WTC11 (cell line): Measurements from ENCODE around the gene CTDNEP1. TPM values are rescaled to one million over a fixed set of nuclear protein-coding genes. Genes with fewer than 3 reads are reported as not detected.

ENCODE experiments used
- ATAC-seq: fragments of 200-7000 bp; cut with Tn5 transposase; 2 replicates; pipeline ENCODE4 v1.10.0; 2021; ENCODE audit warnings: mild to moderate bottlenecking, moderate library complexity
- CTCF ChIA-PET: fragments of 300-600 bp; sonication (Branson Sonifier 250); formaldehyde crosslinking; loops from one replicate; lab custom pipeline; 2021; ENCODE audit warnings: antibody characterized with exemption; lab: Charles Lee
- POLR2A ChIA-PET: fragments of 350-600 bp; sonication (Branson Sonifier 250); formaldehyde crosslinking; loops from one replicate; lab custom pipeline; 2021; ENCODE audit warnings: antibody characterized with exemption; lab: Charles Lee
- DNase-seq: peaks from one replicate; pipeline ENCODE4 v3.0.0; 2021; ENCODE audit warnings: low spot score
- H3K27ac Mint-ChIP-seq: 2 replicates; pipeline ENCODE4 v1.8.0; 2021; ENCODE audit warnings: mixed read lengths
- H3K27me3 Mint-ChIP-seq: 2 replicates; pipeline ENCODE4 v1.8.0; 2021; ENCODE audit warnings: low read depth, mild to moderate bottlenecking, moderate library complexity, mixed read lengths
- H3K36me3 Mint-ChIP-seq: 2 replicates; pipeline ENCODE4 v1.8.0; 2021; ENCODE audit warnings: mixed read lengths
- H3K4me1 Mint-ChIP-seq: 2 replicates; pipeline ENCODE4 v1.8.0; 2022; ENCODE audit warnings: mixed read lengths
- H3K4me3 Mint-ChIP-seq: 2 replicates; pipeline ENCODE4 v1.8.0; 2021; ENCODE audit warnings: mild to moderate bottlenecking, moderate library complexity, mixed read lengths
- H3K9me3 Mint-ChIP-seq: 2 replicates; pipeline ENCODE4 v1.8.0; 2021; ENCODE audit warnings: mixed read lengths
- CREM ChIP-seq: sonication (generic); formaldehyde crosslinking; IDR thresholded peaks from 2 replicates; pipeline ENCODE4 v1.8.1; 2022; ENCODE audit warnings: mild to moderate bottlenecking, missing genetic modification reagents, moderate library complexity
- FOXP1 ChIP-seq: sonication (generic); formaldehyde crosslinking; IDR thresholded peaks from 2 replicates; pipeline ENCODE4 v1.8.0; 2022; ENCODE audit warnings: missing genetic modification reagents, mild to moderate bottlenecking, moderate library complexity, borderline replicate concordance
- GABPB1 ChIP-seq: sonication (generic); formaldehyde crosslinking; IDR thresholded peaks from 2 replicates; pipeline ENCODE4 v1.8.1; 2023; ENCODE audit warnings: mild to moderate bottlenecking, missing genetic modification reagents
- HMGXB4 ChIP-seq: sonication (generic); formaldehyde crosslinking; IDR thresholded peaks from 2 replicates; pipeline ENCODE4 v1.8.1; 2023; ENCODE audit warnings: mild to moderate bottlenecking, moderate library complexity, missing genetic modification reagents
- NFATC4 ChIP-seq: fragments of 250-450 bp; sonication (Bioruptor Pico); IDR thresholded peaks from 2 replicates; pipeline ENCODE4 v1.9.0; 2021; ENCODE audit warnings: mild to moderate bottlenecking
- OVOL2 ChIP-seq: fragments of 250-450 bp; sonication (Bioruptor Pico); IDR thresholded peaks from 2 replicates; pipeline ENCODE4 v1.9.0; 2021; ENCODE audit warnings: mild to moderate bottlenecking, borderline replicate concordance
- STAT6 ChIP-seq: sonication (generic); formaldehyde crosslinking; conservative IDR thresholded peaks from 2 replicates; pipeline ENCODE4 v1.8.1; 2023; ENCODE audit warnings: mild to moderate bottlenecking, low read depth, missing genetic modification reagents, moderate library complexity
- total RNA-seq: library from RNA; stranded (reverse); gene quantifications from 3 replicates; pipeline ENCODE4 v1.2.3, GENCODE V29; 2021
- TF ChIP-seq, protein P1 (sequence below): sonication (generic); formaldehyde crosslinking; IDR thresholded peaks from 2 replicates; pipeline ENCODE4 v1.8.0; 2022; ENCODE audit warnings: mild to moderate bottlenecking, missing genetic modification reagents
- TF ChIP-seq, protein P2 (sequence below): fragments of 250-450 bp; sonication (Bioruptor Pico); IDR thresholded peaks from 2 replicates; pipeline ENCODE4 v1.9.0; 2021; ENCODE audit warnings: mild to moderate bottlenecking
- TF ChIP-seq, protein P3 (sequence below): fragments of 250-450 bp; sonication (Bioruptor Pico); IDR thresholded peaks from 2 replicates; pipeline ENCODE4 v1.8.0; 2021; ENCODE audit warnings: mild to moderate bottlenecking

The CTDNEP1 gene
- total RNA-seq, 1 experiment from 2014 or later = 127 TPM

- TF ChIP-seq OVOL2 (CRISPR knock-in tag) (no peak), HMGXB4 (CRISPR knock-in tag) (no peak), STAT6 (no peak), FOXP1 (CRISPR knock-in tag) (no peak)
- TF ChIP-seq, protein P1, sequence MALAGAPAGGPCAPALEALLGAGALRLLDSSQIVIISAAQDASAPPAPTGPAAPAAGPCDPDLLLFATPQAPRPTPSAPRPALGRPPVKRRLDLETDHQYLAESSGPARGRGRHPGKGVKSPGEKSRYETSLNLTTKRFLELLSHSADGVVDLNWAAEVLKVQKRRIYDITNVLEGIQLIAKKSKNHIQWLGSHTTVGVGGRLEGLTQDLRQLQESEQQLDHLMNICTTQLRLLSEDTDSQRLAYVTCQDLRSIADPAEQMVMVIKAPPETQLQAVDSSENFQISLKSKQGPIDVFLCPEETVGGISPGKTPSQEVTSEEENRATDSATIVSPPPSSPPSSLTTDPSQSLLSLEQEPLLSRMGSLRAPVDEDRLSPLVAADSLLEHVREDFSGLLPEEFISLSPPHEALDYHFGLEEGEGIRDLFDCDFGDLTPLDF (CRISPR knock-in tag) = 0 out of 2 replicates have a peak, but pooled peaks have one; percentile 13
- TF ChIP-seq, protein P2, sequence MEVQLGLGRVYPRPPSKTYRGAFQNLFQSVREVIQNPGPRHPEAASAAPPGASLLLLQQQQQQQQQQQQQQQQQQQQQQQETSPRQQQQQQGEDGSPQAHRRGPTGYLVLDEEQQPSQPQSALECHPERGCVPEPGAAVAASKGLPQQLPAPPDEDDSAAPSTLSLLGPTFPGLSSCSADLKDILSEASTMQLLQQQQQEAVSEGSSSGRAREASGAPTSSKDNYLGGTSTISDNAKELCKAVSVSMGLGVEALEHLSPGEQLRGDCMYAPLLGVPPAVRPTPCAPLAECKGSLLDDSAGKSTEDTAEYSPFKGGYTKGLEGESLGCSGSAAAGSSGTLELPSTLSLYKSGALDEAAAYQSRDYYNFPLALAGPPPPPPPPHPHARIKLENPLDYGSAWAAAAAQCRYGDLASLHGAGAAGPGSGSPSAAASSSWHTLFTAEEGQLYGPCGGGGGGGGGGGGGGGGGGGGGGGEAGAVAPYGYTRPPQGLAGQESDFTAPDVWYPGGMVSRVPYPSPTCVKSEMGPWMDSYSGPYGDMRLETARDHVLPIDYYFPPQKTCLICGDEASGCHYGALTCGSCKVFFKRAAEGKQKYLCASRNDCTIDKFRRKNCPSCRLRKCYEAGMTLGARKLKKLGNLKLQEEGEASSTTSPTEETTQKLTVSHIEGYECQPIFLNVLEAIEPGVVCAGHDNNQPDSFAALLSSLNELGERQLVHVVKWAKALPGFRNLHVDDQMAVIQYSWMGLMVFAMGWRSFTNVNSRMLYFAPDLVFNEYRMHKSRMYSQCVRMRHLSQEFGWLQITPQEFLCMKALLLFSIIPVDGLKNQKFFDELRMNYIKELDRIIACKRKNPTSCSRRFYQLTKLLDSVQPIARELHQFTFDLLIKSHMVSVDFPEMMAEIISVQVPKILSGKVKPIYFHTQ = no peak
- TF ChIP-seq, all 79 proteins: peak for 14
These were observed 9.3 kb upstream of the CTDNEP1 start (continued) for GRCh38 chr17:7260651-7261378.

GRCh38 chr17:7260151-7260550 lies 8.6 kb upstream of the CTDNEP1 start:
- H3K36me3 Mint-ChIP-seq = peaks cover 19% of the 10 kb centered on the region
- peak overlapping the region; percentile 91 for H3K27ac Mint-ChIP-seq
- ChIA-PET CTCF (interaction anchor here (1.2 kb wide), 2 partner anchors 20 to 36 kb away, joined by 4 read pairs; no protein-coding TSS in a partner anchor), POLR2A (interaction anchor here (0.7 to 1.2 kb wide), 3 partner anchors 20 to 40 kb away, joined by 3 to 9 read pairs (median 3); partner anchors contain the start of genes ACADVL and DLG4)
- H3K4me1 Mint-ChIP-seq = peaks cover 17% of the 10 kb centered on the region
- no peak for ATAC-seq
- H3K4me3 Mint-ChIP-seq = peak overlapping the region; percentile 78
- H3K9me3 Mint-ChIP-seq = no peaks in the 10 kb centered on the region
- TF ChIP-seq, protein P3, sequence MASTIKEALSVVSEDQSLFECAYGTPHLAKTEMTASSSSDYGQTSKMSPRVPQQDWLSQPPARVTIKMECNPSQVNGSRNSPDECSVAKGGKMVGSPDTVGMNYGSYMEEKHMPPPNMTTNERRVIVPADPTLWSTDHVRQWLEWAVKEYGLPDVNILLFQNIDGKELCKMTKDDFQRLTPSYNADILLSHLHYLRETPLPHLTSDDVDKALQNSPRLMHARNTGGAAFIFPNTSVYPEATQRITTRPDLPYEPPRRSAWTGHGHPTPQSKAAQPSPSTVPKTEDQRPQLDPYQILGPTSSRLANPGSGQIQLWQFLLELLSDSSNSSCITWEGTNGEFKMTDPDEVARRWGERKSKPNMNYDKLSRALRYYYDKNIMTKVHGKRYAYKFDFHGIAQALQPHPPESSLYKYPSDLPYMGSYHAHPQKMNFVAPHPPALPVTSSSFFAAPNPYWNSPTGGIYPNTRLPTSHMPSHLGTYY (CRISPR knock-in tag) = no peak
- TF ChIP-seq NFATC4 = peak; percentile 33; the same call in 1 of the 2 replicates
- TF ChIP-seq, all 79 proteins: peak for 1
- no peaks in the 10 kb centered on the region for H3K27me3 Mint-ChIP-seq
- DNase-seq = no peak

DNA sequence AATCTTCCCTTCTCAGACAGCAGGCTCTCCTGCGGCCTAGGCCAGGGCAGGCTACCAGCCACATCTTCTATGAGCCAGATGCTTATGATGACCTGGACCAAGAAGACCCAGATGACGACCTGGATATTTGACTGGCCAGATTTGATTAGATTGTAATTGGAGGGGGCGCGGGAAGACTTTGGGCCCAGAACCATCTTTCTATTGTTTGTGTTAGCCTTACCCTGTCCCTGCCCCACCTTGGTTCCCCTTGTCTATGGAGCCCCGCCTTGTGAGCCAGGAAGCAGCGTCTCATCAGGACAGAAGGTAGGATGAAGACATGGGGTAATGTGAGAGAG lies 8.0 kb upstream of the CTDNEP1 start:
- no peaks in the 10 kb centered on the region for H3K9me3 Mint-ChIP-seq

More for the DNA sequence above, 8.0 kb upstream of the CTDNEP1 start:
- no peak for DNase-seq
- H3K4me3 Mint-ChIP-seq = peak overlapping the region; percentile 34
- ATAC-seq = no peak
- peaks cover 14% of the 10 kb centered on the region for H3K4me1 Mint-ChIP-seq
- CTCF ChIA-PET = interaction anchor here (1.2 kb wide), 1 partner anchor 20 kb away, joined by 4 read pairs; no protein-coding TSS in a partner anchor
- POLR2A ChIA-PET = interaction anchor here (0.7 to 1.2 kb wide), 3 partner anchors 21 to 39 kb away, joined by 3 to 9 read pairs (median 3); partner anchors contain the start of genes ACADVL and DLG4
- H3K36me3 Mint-ChIP-seq = peaks cover 23% of the 10 kb centered on the region
- no peaks in the 10 kb centered on the region for H3K27me3 Mint-ChIP-seq
- no peak for TF ChIP-seq CREM (CRISPR knock-in tag)
- no peak for TF ChIP-seq GABPB1
- TF ChIP-seq, protein P2 = 0 out of 2 replicates have a peak, but pooled peaks have one; percentile 29
- H3K27ac Mint-ChIP-seq = peak overlapping the region; percentile 70
